DMS 273 (cell line): ENCODE measurements around the gene SARDH.
"Not testable (repeated sequence)": the region's sequence is repeated elsewhere in the genome, so short reads cannot be mapped to it uniquely, and the experiment has no call there.

Source experiments
- DNase-seq: peaks from one replicate; lab custom pipeline; 2025; ENCODE audit not compliant: unreplicated experiment; lab: John Stamatoyannopoulos, UW

The SARDH gene

GRCh38 chr9:133635533-133636531, 102.3 kb downstream of the SARDH start, which contains the start of gene DBH:
Gene DBH, plus strand, starts transcription at chr9:133636363. Its CDS starts 9 bp downstream, at chr9:133636372.
- DNase-seq = no peak

GRCh38 chr9:133635098-133635497, 103.1 kb downstream of the SARDH start:
- DNase-seq = no peak

DNA sequence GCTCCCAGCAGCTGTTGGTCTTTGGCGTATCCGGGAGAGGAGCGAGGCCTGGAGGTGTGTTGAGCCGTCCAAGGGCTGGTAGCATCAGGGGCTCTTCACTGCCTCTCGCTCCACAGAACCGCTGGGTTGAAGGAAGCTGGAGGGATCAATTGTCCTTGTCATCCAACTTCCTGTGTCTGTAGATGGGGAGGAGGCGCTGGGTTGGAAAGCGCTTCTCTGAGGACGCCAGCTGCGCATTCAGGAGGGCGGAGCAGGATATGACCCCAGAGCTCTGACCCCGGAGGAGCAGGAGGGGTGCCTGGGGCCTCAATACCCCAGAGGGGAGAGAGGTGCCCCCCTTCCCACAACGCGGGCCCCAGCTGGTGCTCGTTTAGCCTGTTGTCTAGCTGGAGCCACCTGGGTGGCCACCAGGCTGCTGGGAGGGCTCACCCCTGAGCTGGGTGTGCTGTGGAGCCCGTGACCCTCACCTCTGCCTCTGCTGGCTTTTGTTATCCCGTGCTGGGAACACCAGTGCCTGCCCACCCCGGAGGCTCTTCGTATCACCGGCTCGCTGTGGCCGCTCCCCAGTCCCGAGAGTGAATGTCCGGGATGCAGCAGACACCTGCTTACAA, 104.0 kb downstream of the SARDH start:
- DNase-seq = no peak

DNA sequence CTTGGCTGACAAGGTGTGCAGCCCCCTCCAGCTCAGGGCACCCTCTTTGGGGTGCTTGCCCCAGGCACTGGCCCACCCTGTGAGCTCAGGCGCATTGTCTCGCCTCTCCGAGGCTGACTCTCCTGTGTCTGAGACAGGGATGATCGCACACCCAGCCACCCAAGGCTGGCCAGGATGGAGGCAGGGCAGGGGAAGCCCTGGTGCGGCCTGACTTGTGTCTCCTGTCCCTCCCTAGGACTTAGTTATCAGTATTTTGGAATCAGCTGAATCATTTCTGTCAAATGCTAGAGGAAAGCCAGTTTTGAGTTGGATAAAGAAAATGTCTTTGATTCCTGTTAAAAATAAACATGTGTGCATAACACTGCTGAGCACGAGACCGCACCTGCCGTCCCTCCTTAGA, 104.5 kb downstream of the SARDH start:
- DNase-seq = no peak

DNA sequence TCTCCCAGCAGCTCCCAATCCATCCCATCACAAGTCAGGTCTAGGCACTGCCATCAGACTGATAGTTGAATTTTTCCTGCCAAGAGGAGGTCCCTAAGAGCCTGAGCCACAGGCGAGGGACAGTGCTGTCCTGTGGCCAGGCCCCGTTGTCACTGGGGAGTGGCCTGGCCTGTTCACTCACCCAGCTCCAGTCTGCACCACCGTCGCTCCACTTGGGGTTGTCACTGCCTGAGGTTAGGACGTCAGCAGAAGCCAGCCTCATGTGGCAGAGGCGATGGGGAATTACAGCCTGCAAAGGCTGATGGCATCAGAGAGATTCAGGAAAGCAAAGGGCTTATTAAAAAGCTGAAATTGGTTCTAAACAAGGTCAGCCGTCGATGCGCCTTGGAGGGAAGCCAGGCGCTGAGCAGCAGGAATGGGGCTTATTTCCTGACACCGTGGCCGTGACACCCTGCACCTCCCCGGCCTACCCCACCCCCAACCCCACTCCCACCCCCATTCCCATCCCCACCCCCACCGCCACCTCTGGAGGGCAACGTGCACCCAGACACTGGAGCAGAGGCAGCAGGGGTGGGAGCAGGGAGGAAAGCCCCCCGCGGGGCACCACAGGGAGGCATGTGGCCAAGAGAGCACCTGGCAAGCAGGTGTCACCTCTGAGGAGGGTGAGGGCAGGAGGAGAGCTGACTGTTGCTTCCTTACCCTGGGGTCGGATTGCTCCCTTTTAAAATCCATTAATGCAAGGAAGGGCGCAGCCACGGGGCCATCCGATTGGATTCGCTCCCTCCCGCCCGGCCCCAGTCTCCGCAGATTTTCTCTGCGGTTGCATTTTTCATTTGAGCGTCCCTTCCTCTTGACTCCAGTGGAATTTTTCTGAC, 105.1 kb downstream of the SARDH start:
- no peak for DNase-seq

DNA sequence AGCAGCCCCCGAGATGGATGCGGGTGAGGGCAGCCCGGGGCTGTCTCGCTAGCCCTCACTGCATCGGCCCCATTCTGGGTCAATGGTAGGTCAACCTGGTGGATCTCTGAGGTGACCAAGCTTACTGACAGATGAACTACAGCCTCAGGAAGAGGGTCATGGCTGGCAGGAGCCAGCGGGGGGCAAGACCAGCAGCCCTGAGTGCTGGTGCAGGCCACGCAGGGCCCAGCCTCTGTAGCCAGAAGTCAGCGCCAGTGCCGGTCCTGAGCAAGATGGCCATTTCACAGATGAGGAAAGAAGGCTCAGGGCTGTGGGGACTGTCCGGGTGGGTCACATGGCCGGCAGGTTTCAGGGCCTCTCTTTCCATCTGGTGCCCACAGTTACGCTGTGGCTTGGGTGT, 107.0 kb downstream of the SARDH start:
- DNase-seq = no peak

DNA sequence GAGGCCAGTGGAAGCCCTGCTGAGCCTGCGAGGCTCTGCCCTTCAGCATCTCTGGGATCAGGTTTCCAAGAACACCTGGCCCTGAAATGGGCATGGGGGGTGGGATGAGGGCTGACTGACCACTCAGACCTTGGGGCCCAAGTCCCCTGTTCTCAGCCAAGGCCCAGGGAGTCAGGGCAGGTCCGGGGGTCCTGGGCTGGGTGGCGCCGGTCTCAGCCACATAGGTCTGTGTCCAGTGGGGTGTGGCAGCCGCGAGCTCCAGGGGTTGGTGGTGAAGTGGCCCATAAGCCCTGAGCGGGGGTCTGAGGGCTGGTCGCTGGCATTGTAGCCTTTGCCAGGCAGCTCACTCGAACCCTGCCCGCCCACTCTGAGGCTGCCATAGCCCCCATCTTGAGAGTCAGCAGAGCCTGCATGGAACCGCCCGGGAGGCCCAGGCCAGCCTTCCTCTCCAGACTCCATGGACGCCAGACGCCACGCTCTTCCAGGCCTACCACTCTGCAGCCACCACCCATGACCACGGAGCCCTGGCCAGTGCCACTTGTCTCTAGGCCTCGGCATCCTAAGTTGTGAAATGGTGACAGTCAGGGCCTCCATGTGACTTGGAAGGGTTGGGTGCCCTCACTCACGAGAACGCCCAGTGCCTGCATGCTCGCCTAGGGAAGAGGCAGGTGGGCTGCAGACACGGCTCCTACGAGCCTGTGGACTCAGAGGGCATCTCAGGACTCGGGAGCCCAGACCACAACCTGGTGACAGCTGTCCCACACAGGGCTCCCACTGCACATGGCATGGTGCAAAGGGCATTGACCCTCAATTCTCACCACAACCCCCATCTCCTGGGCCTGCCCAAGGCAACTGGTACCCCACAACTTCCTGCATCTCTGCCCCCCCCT, 108.7 kb downstream of the SARDH start:
- DNase-seq = no peak

DNA sequence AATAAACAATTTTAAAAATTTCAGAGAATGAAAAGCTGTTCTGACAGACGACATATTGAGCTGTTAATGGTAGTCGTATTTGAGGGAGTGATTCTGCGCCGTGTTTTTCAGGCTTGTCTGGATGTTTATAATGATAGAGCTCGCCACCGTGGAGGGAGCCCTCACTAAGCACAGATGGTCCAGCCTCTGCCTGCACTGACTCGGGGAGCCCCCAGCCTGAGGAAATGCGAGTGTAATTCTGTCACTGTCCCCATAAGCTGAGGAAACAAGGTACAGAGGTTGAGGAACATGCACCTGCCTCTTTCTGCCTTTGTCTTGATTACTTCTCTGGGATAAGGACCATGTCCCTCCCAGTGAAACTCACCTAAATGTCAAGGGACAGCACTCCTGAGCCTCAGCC, 109.4 kb downstream of the SARDH start:
- no peak for DNase-seq

- DNase-seq = no peak
Measured at GRCh38 chr9:133627341-133627740, 110.8 kb downstream of the SARDH start.

DNA sequence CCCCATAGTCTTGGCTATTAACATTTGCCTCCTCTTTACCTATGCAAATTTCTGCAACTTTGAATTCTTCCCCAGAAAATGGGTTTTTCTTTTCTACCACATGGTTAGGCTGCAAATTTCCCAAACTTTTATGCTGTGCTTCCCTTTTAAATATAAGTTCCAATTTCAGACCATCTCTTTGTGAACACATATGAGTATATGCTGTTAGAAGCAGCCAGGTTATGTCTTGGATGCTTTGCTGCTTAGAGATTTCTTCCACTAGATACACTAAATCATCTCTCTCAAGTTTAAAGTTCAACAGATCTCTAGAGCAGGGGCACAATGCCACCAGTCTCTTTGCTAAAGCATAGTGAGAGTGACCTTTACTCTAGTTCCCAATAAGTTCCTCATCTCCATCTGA, 112.1 kb downstream of the SARDH start:
- DNase-seq = not testable (repeated sequence)

- DNase-seq = no peak
Measured at GRCh38 chr9:133622555-133622954, 115.6 kb downstream of the SARDH start.

GRCh38 chr9:133621725-133622267, 116.4 kb downstream of the SARDH start:
- no peak for DNase-seq

GRCh38 chr9:133619791-133620190, 118.4 kb downstream of the SARDH start:
- DNase-seq = no peak

DNA sequence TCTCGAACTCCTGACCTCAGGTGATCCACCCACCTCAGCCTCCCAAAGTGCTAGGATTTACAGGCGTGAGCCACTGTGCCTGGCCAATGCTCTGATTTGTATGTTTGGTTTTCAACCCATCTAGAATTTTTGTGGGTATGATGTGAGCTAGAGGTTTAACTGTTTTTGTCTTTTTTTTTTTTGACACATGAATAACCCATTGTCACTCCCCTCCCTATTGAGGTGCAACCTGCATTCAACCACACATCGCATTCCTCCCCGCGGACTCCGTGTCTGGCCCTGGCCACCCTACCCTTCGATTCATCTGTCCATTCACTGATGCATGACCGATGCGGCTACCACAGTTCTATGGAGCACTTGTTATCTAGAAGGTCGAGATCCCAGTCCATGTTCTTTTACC, 119.4 kb downstream of the SARDH start:
- DNase-seq = no peak

DNA sequence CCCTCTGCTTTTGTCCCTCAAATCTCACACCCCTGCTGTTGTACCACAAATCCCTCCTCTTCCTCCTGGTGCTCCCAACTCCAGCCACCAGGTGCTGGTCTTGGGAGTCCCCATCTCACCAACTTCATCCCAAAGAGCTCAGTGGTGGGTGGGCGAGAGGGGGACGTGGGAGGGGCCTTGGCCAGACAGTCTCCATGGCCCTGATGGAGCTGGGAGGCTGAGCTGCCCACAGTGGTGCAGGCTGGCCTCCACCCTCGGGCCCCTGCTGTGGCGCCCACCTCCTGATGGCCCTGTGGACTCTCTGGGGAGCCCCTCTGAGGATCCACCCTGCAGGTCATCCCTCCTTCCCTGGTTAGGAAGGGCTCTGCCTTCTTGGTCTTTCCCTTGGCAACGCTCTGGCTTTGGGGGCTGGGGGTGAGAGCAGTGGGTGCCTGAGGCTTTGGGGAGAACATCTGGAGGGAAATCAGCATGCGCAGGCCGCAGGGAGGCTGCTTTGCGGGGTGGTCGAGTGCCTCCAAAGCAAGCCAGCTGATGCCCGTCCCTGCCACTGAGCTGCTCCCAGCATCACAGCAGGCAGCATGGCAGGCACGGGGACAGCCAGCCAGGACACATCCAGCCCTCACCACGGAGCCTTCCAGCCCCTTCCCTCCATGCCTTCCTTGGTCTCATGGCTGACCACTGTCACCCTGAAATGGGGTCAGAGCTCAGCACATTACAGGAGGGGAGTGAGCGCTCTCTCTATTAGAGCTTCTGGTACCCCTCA, 121.3 kb downstream of the SARDH start:
- no peak for DNase-seq

DNA sequence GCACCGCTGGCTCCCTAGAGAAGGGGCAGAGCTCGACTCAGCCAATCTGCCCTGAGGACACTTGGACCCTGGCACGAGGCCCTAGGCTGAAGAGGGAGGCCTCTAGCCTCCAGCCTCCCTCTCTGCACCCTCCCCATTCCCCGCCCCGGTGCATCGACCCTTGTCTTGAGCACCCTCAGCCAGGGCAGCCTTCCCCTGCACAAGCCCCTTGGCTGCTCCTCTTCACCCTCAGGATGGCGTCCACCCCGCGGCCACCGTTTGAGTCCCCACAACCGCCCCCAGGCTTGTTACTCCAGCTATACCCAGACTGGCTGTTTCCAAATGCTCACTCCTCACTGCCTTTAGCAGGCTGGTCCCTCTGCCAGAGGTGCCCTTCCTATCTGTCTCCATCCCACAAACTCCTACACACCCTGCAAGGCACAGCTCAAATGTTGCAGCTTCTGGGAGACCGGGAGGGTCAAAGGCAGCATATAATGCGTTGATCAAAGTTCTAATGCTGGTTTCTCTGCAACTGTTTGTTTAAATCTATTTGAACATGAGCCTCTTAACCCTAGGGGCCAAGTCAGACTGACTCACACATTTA, 122.5 kb downstream of the SARDH start:
- no peak for DNase-seq

DNA sequence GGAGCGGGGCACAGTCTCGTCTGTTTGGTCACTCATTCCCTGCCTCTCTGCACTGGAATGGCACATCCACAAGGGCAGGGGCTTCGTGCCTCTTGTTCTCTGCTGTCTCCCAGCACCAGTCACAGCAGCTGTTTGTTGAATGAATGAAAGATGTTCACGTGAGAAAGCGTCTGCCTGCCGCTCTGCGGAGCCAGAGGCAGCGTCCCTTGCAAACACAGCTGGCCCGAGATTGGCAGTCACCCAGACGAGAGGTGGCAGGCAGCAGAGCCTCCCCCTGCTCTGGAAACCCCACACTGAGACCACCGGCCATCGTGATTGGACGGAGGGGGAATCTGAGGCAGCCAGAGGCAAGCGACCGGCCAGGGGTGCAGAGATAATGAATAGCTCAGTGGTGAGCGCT, 123.0 kb downstream of the SARDH start:
- DNase-seq = peak; percentile 64

DNA sequence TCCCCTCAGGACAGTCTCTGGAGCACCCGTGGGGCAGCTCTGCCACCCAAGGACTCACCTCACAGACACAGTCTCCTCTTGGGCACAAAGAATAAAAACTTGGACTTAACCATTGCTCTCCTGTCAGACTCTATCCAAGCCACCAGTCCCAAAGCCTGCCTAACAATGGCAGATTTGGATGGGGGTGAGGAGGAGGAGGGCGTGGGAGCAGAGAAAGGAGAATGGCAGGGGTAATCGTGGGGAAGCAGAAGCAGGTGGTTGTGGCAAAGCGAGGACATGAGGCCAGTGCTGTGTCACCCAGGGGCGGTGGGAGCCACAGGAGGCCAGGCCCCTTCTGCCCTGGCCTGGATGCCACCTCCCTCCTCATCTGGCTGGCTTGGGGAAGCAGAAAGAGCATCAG, 123.5 kb downstream of the SARDH start:
- DNase-seq = no peak

GRCh38 chr9:133614056-133614455, 124.1 kb downstream of the SARDH start:
- DNase-seq = no peak
